GM18519 (cell line): Measurements from ENCODE around the gene NPTXR.
A peak's percentile ranks its signal among the peaks of the same experiment; 100 is the strongest.

Source experiments
- ATAC-seq: cut with Tn5 transposase; IDR thresholded peaks from one replicate; pipeline ENCODE4 v1.9.1; 2021; ENCODE audit warnings: mild to moderate bottlenecking, moderate library complexity; ENCODE audit not compliant: unreplicated experiment, low FRiP score

The NPTXR gene

GRCh38 chr22:38843657-38844314 lies at the start of gene NPTXR:
Gene NPTXR (minus strand): TSS chr22:38844028.
- ATAC-seq = no peak

DNA sequence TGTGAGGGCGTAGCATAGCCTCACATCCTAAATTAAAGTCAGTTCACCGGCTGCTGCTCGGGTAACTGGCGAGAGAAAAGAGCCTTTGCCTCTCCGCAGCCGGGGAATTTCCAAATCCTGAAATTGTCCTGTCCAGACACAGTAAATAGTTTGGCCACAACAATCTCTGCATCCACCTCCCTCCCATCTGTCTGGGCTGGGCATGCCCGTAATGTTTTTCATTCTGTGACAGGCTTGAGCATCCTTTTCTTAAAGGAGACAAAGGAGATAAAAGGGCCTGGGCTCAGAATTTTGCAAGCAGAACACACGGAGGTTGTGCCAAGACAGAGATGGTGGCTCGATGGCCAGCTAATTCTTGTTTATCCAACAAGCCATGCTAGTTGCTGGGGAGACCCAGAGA lies 47.4 kb upstream of the NPTXR start:
- no peak for ATAC-seq

DNA sequence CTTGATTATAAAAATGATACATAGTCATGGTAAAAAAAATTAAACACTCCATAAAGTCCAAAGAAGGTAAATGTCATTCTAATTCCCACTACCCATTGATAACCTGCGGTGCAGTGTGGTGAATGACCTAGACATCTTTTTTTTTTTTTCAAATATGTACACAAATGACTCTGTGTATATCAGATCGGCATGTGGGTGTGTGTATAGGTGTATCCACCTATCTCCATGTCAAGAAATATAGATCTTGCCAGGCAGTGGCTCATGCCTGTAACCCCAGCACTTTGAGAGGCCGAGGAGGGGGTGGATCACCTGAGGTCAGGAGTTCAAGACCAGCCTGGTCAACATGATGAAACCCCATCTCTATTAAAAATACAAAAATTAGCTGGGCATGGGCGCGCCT lies 46.5 kb upstream of the NPTXR start:
- ATAC-seq = no peak

- no peak for ATAC-seq
Observed at GRCh38 chr22:38886333-38886732, 42.5 kb upstream of the NPTXR start.

DNA sequence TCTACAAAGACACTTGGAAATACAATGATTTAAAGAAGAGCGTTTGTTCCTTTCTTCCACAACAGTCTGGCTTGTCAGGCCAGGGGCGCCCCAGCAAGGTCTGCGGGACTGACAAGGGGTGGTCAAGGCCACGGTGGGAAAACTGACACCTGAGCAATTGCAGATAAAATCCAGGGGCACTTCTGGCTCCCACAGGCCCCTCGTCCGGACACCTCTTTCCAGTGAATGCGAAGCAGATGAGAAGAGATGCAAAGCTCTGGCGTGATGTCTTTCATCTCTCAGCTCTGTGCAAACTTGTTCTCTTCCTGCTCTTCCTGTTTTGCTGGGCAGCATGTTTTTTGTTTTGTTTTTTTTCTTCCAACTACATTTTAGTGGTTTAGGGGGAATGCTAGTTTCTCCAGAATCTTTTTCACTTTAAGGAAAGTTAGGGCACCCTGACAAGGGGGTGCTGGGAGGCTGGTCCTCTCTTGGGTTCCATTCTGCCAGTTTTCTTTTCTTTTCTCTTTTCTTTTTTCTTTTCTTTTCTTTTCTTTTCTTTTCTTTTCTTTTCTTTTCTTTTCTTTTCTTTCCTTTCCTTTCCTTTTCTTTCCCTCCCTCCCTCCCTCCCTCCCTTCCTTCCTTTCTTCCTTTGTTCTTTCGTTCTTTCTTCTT lies 39.3 kb upstream of the NPTXR start:
- ATAC-seq = no peak

- ATAC-seq = no peak
Observed at GRCh38 chr22:38881997-38882879, 38.4 kb upstream of the NPTXR start.

GRCh38 chr22:38881464-38881871 lies 37.6 kb upstream of the NPTXR start:
- no peak for ATAC-seq

DNA sequence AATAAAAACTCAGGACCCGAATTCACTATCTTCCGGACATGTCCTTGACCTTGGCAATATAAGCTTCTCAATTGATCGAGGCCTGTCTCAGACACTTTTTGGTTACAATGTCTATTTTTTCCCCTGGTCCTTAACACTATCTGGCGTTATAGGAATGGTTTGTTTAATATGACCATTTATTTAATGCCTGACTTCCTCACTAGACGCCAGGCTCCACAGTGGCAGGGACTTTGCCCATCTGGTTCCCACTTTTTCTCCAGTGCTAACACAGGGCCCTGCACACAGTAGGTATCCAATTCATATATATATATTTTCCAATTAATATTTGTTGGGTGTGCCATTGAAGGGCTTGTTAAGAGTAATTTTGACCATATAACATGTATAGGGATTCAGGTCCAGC lies 36.1 kb upstream of the NPTXR start:
- no peak for ATAC-seq

GRCh38 chr22:38879108-38879729 lies 35.4 kb upstream of the NPTXR start:
- ATAC-seq = no peak

GRCh38 chr22:38878001-38878400 lies 34.2 kb upstream of the NPTXR start:
- ATAC-seq = no peak

DNA sequence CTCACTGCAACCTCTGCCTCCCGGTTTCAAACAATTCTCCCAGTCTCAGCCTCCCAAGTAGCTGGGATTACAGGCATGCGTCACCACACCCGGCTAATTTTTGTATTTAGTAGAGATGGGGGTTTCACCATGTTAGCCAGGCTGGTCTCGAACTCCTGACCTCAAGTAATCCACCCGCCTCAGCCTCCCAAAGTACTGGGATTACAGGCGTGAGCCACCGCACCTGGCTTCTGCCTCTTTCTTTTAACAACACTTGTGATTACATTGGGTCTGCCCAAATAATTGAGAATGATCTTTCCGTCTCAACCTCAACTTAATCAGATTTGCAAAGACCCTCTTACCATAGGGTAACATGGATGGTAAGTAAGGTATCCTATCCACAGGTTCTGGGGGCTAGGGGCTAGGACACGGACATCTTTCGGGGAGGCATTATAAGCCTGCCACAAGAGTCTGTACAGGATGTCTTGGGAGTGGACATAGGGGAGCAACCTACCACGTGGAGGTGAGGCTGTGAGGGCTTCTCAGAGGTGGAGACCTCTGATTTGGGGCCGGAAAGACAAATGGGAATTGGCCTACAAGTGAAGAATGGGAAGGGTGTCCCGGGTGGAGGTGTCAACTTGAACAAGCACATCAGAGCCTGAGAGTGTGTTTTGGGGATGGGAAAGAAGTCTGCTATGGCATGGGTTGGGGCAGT lies 30.8 kb upstream of the NPTXR start:
- no peak for ATAC-seq

DNA sequence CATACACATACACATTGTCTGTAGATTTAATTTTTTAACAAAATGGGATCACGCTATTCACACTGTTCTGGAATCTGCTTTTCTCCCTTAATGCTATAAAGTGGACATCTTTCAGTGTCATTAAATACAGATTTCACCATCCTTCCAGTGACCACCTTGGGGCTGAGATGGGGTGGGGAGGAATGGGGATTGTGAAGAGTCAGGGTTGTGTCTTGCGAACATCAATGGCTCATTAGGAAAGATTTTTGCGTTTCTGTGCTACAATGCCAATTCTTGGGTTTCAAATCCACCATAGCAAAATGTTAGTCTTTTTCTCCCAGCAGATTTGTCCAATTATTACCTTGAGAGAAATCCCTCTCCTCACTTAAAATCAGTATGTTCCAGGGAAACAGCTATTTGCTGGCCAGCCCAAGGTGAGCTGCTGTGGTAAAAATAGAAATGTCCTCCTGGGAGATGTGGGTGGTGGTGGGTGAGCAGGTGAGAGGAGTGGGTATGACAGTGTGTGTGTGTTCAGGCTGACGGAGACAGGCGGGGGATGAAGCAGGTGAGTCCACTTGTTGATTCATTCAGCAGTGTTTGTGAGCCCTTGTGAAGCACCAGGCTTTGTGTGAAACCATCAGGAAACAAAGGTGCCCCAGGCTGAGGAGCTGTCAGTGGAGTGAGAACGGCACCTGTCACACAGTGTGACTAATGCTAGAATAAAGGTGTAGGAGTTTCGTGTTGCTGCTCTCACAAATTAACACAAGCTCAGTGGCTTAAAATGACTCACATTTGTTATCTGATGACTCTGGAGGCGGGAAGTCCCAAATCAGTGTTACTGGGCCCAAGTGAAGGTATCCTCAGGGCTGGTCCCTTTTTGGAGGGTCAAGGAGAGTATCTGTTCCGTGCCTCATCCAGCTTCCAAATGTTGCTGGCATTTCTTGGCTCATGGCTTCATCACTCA lies 29.9 kb upstream of the NPTXR start:
- no peak for ATAC-seq

DNA sequence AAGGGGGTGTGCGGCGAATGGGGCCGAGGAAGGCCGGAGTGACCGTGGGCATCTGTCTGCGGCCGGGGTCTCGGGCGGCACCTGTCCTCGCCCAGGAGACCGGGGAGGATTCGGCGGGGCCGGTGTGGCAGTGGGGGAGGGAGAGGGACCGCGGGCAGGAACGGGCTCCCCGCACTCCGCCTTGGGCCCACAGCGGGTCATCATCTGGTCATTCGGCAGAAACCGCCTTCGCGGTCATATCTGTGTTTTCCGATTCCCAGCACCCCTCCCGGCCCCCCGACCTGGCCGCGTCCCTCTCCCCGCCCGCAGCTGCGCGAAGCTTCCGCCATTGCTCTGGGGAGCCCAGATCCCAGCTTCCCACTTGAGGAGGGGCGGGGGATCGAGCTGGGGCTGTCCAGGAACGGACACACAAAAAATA lies 29.0 kb upstream of the NPTXR start:
- ATAC-seq = no peak

GRCh38 chr22:38872172-38872830 lies 28.5 kb upstream of the NPTXR start, which contains the start of gene CBX6:
Gene CBX6 (minus strand): TSS chr22:38872216. CDS start chr22:38872190, 26 bp downstream.
- ATAC-seq = peak; percentile 44

DNA sequence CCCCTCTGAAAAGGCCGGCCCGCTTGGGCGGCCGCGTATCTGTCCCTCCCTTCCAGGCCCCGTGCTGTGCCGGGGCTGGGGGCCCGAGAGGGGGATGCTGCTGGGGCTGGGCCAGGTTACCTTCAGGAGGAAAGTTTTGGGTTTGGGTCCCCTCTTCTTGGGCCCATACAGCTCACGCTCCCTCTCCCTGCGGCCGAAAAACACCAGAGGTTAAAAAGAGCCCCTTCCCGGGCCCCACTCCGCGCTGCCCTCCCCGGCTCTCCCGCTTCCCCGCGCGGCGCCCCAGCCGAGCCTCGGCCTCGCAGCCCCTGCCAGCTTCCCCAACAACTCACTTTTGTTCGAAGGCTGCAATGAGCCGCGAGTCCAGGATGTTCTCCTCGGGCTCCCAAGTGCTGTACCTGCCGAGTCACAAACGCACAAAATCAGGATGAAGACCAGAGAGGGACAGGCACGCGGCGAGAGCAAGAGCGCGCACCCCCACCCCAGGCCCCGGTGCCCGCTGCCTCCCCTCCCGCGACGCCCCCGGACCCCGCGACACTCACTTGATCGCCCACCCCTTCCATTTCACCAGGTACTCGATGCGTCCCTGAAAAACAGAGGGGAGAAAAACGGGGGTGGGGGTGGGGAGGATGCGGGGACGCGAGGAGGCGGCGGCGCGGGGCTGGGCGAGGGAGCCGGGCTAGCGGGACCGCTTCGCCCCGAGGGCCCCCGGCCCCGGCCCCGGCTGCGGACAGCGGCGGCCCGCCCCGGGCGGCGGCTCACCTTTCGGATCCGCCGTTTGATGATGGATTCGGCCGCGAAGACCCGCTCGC lies 27.7 kb upstream of the NPTXR start:
- ATAC-seq = no peak

DNA sequence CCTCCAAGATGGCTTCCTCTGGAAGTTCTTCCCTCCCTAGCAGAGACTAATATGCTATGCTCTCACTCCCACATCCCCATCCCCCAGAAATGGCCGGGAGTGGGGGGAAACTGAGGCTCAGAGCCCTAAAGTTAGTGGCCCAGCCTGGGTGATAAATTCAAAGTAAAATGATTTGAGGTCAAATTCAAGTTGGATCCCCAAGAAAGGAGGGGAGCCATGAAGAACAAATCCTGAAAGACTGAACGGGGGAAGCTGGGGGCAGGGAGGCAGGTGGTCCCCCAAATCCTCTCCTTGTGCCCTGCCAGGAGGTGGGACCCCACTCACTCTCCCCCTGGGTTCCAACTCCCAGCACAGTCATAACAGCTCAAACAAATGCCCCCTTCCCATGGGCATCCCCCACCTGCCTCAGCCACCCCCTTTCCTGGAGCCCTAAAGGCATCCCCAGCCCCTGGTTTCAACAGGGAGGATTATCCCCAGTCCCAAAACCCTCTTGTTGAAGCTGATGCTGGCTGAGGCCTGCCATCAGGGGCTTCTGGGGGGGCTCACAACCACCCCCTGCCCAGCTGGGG lies 27.0 kb upstream of the NPTXR start:
- no peak for ATAC-seq

GRCh38 chr22:38870312-38870741 lies 26.5 kb upstream of the NPTXR start:
- no peak for ATAC-seq
